Endothelial cell (in vitro differentiated cells): ENCODE data around the gene ZNF652. TPM values are rescaled to one million over a fixed set of nuclear protein-coding genes. Genes with fewer than 3 reads are reported as not detected.

ENCODE experiments used
- DNase-seq: peaks from one replicate; pipeline ENCODE4 v3.0.0; 2021; ENCODE audit warnings: low spot score
- H3K27ac Mint-ChIP-seq: one replicate; pipeline ENCODE4 v1.8.0; 2021; ENCODE audit warnings: mixed read lengths, inconsistent platforms; ENCODE audit not compliant: unreplicated experiment
- H3K27me3 Mint-ChIP-seq: one replicate; pipeline ENCODE4 v1.8.0; 2021; ENCODE audit warnings: mild to moderate bottlenecking, moderate library complexity, mixed read lengths, inconsistent platforms; ENCODE audit not compliant: unreplicated experiment
- H3K36me3 Mint-ChIP-seq: one replicate; pipeline ENCODE4 v1.8.0; 2021; ENCODE audit warnings: mild to moderate bottlenecking, low read depth, mixed read lengths, inconsistent platforms; ENCODE audit not compliant: unreplicated experiment
- H3K4me1 Mint-ChIP-seq: one replicate; pipeline ENCODE4 v1.8.0; 2021; ENCODE audit warnings: mild to moderate bottlenecking, mixed read lengths, inconsistent platforms; ENCODE audit not compliant: unreplicated experiment
- H3K4me3 Mint-ChIP-seq: one replicate; pipeline ENCODE4 v1.8.0; 2021; ENCODE audit warnings: mild to moderate bottlenecking, mixed read lengths, inconsistent platforms; ENCODE audit not compliant: unreplicated experiment
- H3K9me3 Mint-ChIP-seq: one replicate; pipeline ENCODE4 v1.8.0; 2021; ENCODE audit warnings: mixed read lengths, inconsistent platforms; ENCODE audit not compliant: unreplicated experiment
- total RNA-seq: library from RNA; stranded (reverse); fragmentation: NEBNext Ultra II Directional; extraction: Animal tissue kit (Norgen Biotek cat#: 25700); gene quantifications from one replicate; pipeline ENCODE4 v1.2.1, GENCODE V29; 2021; ENCODE audit not compliant: unreplicated experiment
- TF ChIP-seq, protein P1 (sequence below): fragments of 200-600 bp; sonication (generic); IDR thresholded peaks from one replicate; pipeline ENCODE4 v1.5.0; 2021; ENCODE audit warnings: antibody characterized with exemption; ENCODE audit not compliant: unreplicated experiment

Gene ZNF652
- total RNA-seq, 1 donor from 2014 or later, result 36.0 TPM

DNA sequence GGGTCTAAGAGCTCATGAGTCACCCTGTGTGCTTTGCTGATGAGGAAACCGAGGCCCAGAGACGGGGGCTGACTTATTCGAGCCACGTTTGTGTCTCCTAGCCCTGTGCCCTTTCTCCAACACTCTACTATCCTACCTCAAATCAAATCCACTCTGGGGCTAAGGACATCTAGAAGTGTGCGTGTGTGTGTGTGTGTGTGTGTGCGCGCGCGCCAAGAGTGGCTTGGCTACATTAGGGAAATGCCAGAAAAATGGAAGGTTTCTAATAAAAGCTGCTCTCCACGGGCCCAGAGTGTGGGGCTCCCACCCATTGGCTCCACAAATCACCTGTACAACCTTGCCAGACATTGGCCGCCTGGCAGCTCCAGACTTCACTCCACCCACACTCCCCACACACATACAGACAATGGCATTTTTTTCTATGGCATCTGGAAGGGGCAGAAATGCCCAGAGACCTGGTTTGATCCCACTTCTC is 101.2 kb downstream of the ZNF652 start:
- Mint-ChIP-seq H3K9me3 (no peaks in the 10 kb centered on the region), H3K4me3 (peak overlapping the region; percentile 79), H3K36me3 (no peaks in the 10 kb centered on the region), H3K27ac (peak overlapping the region; percentile 36), H3K27me3 (peaks cover 7% of the 10 kb centered on the region), H3K4me1 (no peaks in the 10 kb centered on the region)
- no peak for DNase-seq
- TF ChIP-seq, protein P1, sequence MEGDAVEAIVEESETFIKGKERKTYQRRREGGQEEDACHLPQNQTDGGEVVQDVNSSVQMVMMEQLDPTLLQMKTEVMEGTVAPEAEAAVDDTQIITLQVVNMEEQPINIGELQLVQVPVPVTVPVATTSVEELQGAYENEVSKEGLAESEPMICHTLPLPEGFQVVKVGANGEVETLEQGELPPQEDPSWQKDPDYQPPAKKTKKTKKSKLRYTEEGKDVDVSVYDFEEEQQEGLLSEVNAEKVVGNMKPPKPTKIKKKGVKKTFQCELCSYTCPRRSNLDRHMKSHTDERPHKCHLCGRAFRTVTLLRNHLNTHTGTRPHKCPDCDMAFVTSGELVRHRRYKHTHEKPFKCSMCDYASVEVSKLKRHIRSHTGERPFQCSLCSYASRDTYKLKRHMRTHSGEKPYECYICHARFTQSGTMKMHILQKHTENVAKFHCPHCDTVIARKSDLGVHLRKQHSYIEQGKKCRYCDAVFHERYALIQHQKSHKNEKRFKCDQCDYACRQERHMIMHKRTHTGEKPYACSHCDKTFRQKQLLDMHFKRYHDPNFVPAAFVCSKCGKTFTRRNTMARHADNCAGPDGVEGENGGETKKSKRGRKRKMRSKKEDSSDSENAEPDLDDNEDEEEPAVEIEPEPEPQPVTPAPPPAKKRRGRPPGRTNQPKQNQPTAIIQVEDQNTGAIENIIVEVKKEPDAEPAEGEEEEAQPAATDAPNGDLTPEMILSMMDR, result no peak

DNA sequence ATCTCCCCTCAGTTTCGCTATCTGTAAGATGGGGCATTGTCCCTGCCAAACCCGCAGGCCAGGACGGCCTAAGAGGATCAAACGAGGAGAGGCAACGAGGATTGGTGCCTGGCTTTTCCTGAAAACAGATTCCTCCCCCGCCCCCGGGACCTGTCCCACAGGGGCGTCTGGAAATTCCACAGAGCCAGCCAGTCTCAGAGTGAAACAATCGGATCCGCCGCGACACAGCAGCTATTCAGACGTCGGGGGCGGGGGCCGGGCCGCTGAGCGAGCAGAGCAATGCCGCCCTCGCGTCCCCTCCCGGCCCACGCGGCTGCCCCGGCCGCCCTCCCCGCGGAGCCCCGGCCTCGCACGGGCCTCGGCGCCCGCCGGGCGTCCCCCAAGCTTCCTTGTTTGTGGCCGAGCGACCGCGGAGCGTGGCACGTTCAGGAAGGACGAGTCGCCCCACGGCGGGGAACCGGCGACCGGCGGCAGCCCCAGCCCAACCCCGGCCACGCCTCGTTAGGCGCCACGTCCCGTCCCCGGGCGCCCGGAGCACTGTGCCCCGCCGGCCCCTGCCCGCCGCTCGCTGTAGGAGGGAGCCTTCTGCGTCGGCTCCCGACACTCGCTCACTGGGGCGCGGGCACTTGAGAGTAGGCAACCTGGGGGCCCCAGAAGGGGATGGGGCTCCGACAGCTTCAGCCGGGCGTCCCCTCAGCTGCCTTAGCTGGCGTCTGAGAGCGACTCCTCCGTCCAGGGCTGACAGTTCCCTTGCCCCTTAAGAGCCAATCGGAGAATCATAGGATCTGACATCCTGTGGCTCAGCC is 101.8 kb downstream of the ZNF652 start:
- peak overlapping the region; percentile 36 for H3K27ac Mint-ChIP-seq
- DNase-seq, result peak; percentile 65
- peaks cover 7% of the 10 kb centered on the region for H3K27me3 Mint-ChIP-seq
- no peaks in the 10 kb centered on the region for H3K4me1 Mint-ChIP-seq
- peak overlapping the region; percentile 79 for H3K4me3 Mint-ChIP-seq
- TF ChIP-seq, protein P1, result no peak
- no peaks in the 10 kb centered on the region for H3K36me3 Mint-ChIP-seq
- H3K9me3 Mint-ChIP-seq, result no peaks in the 10 kb centered on the region

DNA sequence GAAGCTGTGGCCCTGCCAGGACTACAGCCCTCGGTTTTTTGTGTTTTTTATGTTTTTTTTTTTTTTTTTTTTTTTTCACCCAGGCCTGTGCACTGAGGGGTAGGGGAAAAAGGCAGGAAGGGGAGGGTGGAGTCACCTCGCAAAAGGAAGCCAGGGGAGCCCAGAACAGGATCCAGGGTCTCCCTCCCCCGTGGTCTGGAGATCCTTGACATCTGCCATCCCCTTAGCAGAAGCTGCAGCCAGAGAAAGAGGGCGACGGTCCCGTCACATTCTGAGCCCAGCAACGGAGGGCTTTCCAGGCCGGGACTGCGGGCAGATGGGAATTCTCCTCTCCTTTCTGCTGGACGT is 102.4 kb downstream of the ZNF652 start:
- Mint-ChIP-seq H3K4me1 (no peaks in the 10 kb centered on the region), H3K9me3 (no peaks in the 10 kb centered on the region), H3K27me3 (peaks cover 7% of the 10 kb centered on the region), H3K27ac (peak overlapping the region; percentile 3), H3K36me3 (no peaks in the 10 kb centered on the region), H3K4me3 (peak overlapping the region; percentile 67)
- TF ChIP-seq, protein P1, result no peak
- DNase-seq, result no peak

DNA sequence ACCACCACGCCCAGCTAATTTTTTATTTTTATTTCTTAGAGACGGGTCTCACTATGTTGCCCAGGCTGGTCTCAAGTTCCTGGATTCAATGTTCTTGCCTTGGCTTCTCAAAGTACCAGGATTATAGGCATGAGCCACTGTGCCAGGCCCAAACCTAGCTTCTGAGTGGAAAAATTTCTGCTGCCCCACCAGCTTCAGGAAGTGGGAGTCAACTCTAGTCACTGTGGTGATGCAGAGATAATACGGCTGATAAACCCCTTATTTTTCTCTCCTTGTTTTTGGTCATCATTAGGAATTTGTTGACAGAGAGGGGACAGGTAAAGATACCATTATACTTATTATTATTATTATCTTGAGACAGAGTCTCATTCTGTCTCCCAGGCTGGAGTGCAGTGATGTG is 103.7 kb downstream of the ZNF652 start:
- TF ChIP-seq, protein P1, result no peak
- no peak for DNase-seq
- Mint-ChIP-seq H3K4me1 (no peaks in the 10 kb centered on the region), H3K4me3 (no peak overlapping the region), H3K9me3 (no peaks in the 10 kb centered on the region), H3K36me3 (no peaks in the 10 kb centered on the region), H3K27ac (no peak overlapping the region), H3K27me3 (peaks cover 7% of the 10 kb centered on the region)

DNA sequence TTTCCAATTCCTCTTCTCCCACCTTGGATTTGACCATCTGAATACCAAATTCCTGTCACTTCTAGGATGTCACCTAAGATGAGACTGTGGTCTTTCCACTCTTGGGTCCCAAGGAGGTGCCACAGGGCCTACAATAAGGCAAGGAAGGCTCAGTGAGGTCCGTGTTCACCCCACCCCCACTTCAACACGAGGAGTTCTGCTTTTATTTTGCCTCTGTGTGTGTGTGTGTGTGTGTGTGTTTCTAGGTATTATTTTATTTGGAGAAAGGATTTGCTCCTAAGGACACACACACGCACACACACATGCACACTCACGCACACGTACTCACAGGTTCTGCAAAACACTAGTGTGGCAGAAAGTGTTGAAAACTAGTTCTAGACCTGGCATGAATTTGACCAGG is 106.9 kb downstream of the ZNF652 start:
- H3K4me3 Mint-ChIP-seq, result no peak overlapping the region
- TF ChIP-seq, protein P1, result no peak
- no peak overlapping the region for H3K27ac Mint-ChIP-seq
- DNase-seq, result no peak
- peaks cover 4% of the 10 kb centered on the region for H3K27me3 Mint-ChIP-seq
- no peaks in the 10 kb centered on the region for H3K36me3 Mint-ChIP-seq
- H3K4me1 Mint-ChIP-seq, result no peaks in the 10 kb centered on the region
- no peaks in the 10 kb centered on the region for H3K9me3 Mint-ChIP-seq
